CD4-positive, alpha-beta T cell (primary cell): ENCODE results near the gene SLC27A6. TPM values are rescaled to one million over a fixed set of nuclear protein-coding genes. Genes with fewer than 3 reads are reported as not detected.

Experiments
- ATAC-seq: fragments of 200-7000 bp; cut with Tn5 transposase; one replicate; pipeline ENCODE4 v1.10.0; 2022; ENCODE audit warnings: mild to moderate bottlenecking; ENCODE audit not compliant: poor library complexity
- CTCF ChIA-PET: fragments of 350-600 bp; sonication (Branson Sonifier 250); formaldehyde crosslinking; loops from one replicate; lab custom pipeline; 2021; ENCODE audit warnings: antibody characterized with exemption, inconsistent platforms; lab: Charles Lee
- POLR2A ChIA-PET: fragments of 350-600 bp; sonication (Branson Sonifier 250); formaldehyde crosslinking; loops from one replicate; lab custom pipeline; 2021; ENCODE audit warnings: antibody characterized with exemption, inconsistent platforms; lab: Charles Lee
- DNase-seq, 14 experiments: peaks; one replicate each; pipeline ENCODE4 v3.0.0-alpha.2; 2013 to 2020; ENCODE audit warnings: mixed read lengths in 2 of 14
- H3K27ac ChIP-seq, 2 donors: one replicate each; pipeline versions ENCODE4 v1.5.1 to v1.7.0; 2013; ENCODE audit warnings: low read length in 2 of 2, low read depth in 1 of 2, mild to moderate bottlenecking in 1 of 2
- H3K27me3 ChIP-seq, 2 experiments: 1 replicate in 1 of 2; 2 replicates in 1 of 2; pipeline versions ENCODE4 v1.6.1 to v1.7.0; 2013; ENCODE audit warnings: low read length in 2 of 2, control low read depth in 1 of 2, mild to moderate bottlenecking in 1 of 2, moderate library complexity in 1 of 2; ENCODE audit not compliant: insufficient read depth in 2 of 2, control insufficient read depth in 1 of 2
- H3K36me3 ChIP-seq: one replicate; pipeline ENCODE4 v1.6.1; 2013; ENCODE audit warnings: low read length, control low read depth; ENCODE audit not compliant: insufficient read depth
- H3K4me1 ChIP-seq: one replicate; pipeline ENCODE4 v1.6.1; 2013; ENCODE audit warnings: low read length, control low read depth; ENCODE audit not compliant: insufficient read depth
- H3K4me3 ChIP-seq: one replicate; pipeline ENCODE4 v1.5.1; 2013; ENCODE audit warnings: mild to moderate bottlenecking, low read length, moderate library complexity
- H3K9me3 ChIP-seq, 2 experiments: 1 replicate in 1 of 2; 2 replicates in 1 of 2; pipeline versions ENCODE4 v1.6.1 to v1.7.0; 2013; ENCODE audit warnings: low read length in 2 of 2, mild to moderate bottlenecking in 2 of 2, control low read depth in 1 of 2, moderate library complexity in 1 of 2; ENCODE audit not compliant: control insufficient read depth in 1 of 2, insufficient read depth in 1 of 2
- H3K27ac Mint-ChIP-seq: one replicate; pipeline ENCODE4 v1.8.0; 2020; ENCODE audit warnings: mixed read lengths
- H3K27me3 Mint-ChIP-seq: one replicate; pipeline ENCODE4 v1.8.0; 2021; ENCODE audit warnings: mixed read lengths
- H3K36me3 Mint-ChIP-seq: one replicate; pipeline ENCODE4 v1.8.0; 2021; ENCODE audit warnings: low read depth, mixed read lengths
- H3K4me1 Mint-ChIP-seq: one replicate; pipeline ENCODE4 v1.8.0; 2021; ENCODE audit warnings: low read depth, mixed read lengths
- H3K4me3 Mint-ChIP-seq: one replicate; pipeline ENCODE4 v1.8.0; 2020; ENCODE audit warnings: mild to moderate bottlenecking, mixed read lengths
- H3K9me3 Mint-ChIP-seq: one replicate; pipeline ENCODE4 v1.8.0; 2020; ENCODE audit warnings: mixed read lengths
- CTCF ChIP-seq: fragments of 200-600 bp; IDR thresholded peaks from one replicate; pipeline ENCODE4 v1.8.0; 2022; ENCODE audit warnings: antibody characterized with exemption, mild to moderate bottlenecking
- intact Hi-C, 2 experiments: fragments of 100-400 bp; cut with DNase I in 1 of 2; cut with micrococcal nuclease in 1 of 2; formaldehyde crosslinking; loops; one replicate each; pipeline versions ENCODE4 v1.15.1 to v1.9.0; 2023 to 2025; cut with DNase I, micrococcal nuclease
- total RNA-seq, 174 experiments: library from RNA in 2 of 174; stranded (reverse) in 2 of 174; gene quantifications; one replicate each; pipeline ENCODE4 v1.2.3 and lab custom pipeline; 2021 to 2026

Gene SLC27A6
- total RNA-seq, 2 experiments from 2014 or later, result not detected

- Mint-ChIP-seq H3K4me3 (no peak overlapping the region), H3K27ac (no peak overlapping the region), H3K9me3 (no peaks in the 10 kb centered on the region), H3K27me3 (peaks cover 12% of the 10 kb centered on the region), H3K4me1 (no peaks in the 10 kb centered on the region), H3K36me3 (no peaks in the 10 kb centered on the region)
- DNase-seq, result no peak
- intact Hi-C loops, result no loop called here
- H3K36me3 ChIP-seq, result no peaks in the 10 kb centered on the region
- no peak overlapping the region for H3K4me3 ChIP-seq
- peaks cover 0 to 5% of the 10 kb centered on the region in 2 experiments for H3K9me3 ChIP-seq
- POLR2A ChIA-PET, result no interaction called here
- no peak for TF ChIP-seq CTCF
- no peak for ATAC-seq
- CTCF ChIA-PET, result no interaction called here
- no peaks in the 10 kb centered on the region for H3K4me1 ChIP-seq
- H3K27ac ChIP-seq, result no peak overlapping the region
- no peaks in the 10 kb centered on the region for H3K27me3 ChIP-seq
These were observed 96.6 kb downstream of the SLC27A6 start for GRCh38 chr5:129061849-129062248.

- Histone ChIP-seq H3K9me3 (no peaks in the 10 kb centered on the region), H3K27ac (no peak overlapping the region), H3K4me3 (no peak overlapping the region), H3K27me3 (no peaks in the 10 kb centered on the region), H3K4me1 (no peaks in the 10 kb centered on the region), H3K36me3 (no peaks in the 10 kb centered on the region)
- H3K27me3 Mint-ChIP-seq, result no peaks in the 10 kb centered on the region
- no peak overlapping the region for H3K27ac Mint-ChIP-seq
- POLR2A ChIA-PET, result interaction anchor here (1.4 kb wide), 1 partner anchor 31 kb away, joined by 3 read pairs; the partner anchor contains the start of gene ISOC1
- TF ChIP-seq CTCF, result no peak
- intact Hi-C loops, result no loop called here
- H3K9me3 Mint-ChIP-seq, result no peaks in the 10 kb centered on the region
- no peak for DNase-seq
- H3K4me3 Mint-ChIP-seq, result no peak overlapping the region
- ATAC-seq, result no peak
- no peaks in the 10 kb centered on the region for H3K36me3 Mint-ChIP-seq
- no peaks in the 10 kb centered on the region for H3K4me1 Mint-ChIP-seq
- CTCF ChIA-PET, result interaction anchor here (1.0 kb wide), 1 partner anchor 11 kb away, joined by 3 read pairs; no protein-coding TSS in a partner anchor
These were observed 98.3 kb downstream of the SLC27A6 start for GRCh38 chr5:129063483-129064113.

GRCh38 chr5:129065721-129066120 is 100.4 kb downstream of the SLC27A6 start:
- Mint-ChIP-seq H3K36me3 (no peaks in the 10 kb centered on the region), H3K4me3 (no peak overlapping the region), H3K9me3 (no peaks in the 10 kb centered on the region), H3K4me1 (no peaks in the 10 kb centered on the region), H3K27me3 (no peaks in the 10 kb centered on the region), H3K27ac (no peak overlapping the region)
- TF ChIP-seq CTCF, result no peak
- ChIA-PET CTCF (no interaction called here), POLR2A (no interaction called here)
- no peaks in the 10 kb centered on the region for H3K27me3 ChIP-seq
- no peaks in the 10 kb centered on the region for H3K4me1 ChIP-seq
- no peaks in the 10 kb centered on the region for H3K36me3 ChIP-seq
- intact Hi-C loops, result no loop called here
- DNase-seq, result no peak
- ATAC-seq, result no peak
- H3K9me3 ChIP-seq, result no peaks in the 10 kb centered on the region
- no peak overlapping the region for H3K27ac ChIP-seq
- no peak overlapping the region for H3K4me3 ChIP-seq
